Measurements from ENCODE around the gene CIC. TPM values are rescaled to one million over a fixed set of nuclear protein-coding genes. Genes with fewer than 3 reads are reported as not detected.

CIC gene
- total and polyA plus RNA-seq, 4 experiments from 2014 or later, result 3.5 to 82.6 (median 81.6) TPM; not detected in 1

Other genes with a start within 250 kb of the CIC start
- gene GRIK5, start 199.0 kb upstream of the CIC start, total RNA-seq, result under 1 TPM; 0.12 to 0.17 TPM
- not detected for gene GRIK5, start 199.0 kb upstream of the CIC start, polyA plus RNA-seq
- gene ZNF574, start 193.1 kb upstream of the CIC start, total RNA-seq, result 10 to 100 TPM; 25.1 to 26.0 TPM
- gene ZNF574, start 193.1 kb upstream of the CIC start, polyA plus RNA-seq, result 10 to 100 TPM; 14.8 to 24.6 TPM
- 10 to 100 TPM; 68.5 to 69.3 TPM for gene POU2F2, start 136.8 kb upstream of the CIC start, total RNA-seq
- 10 to 100 TPM in 1 of 2 donors, 1 to 10 TPM in 1; 3.1 to 22.7 TPM for gene POU2F2, start 136.8 kb upstream of the CIC start, polyA plus RNA-seq
- 10 to 100 TPM; 68.4 to 71.5 TPM for gene DEDD2, start 51.6 kb upstream of the CIC start, total RNA-seq
- gene DEDD2, start 51.6 kb upstream of the CIC start, polyA plus RNA-seq, result 100 to 1,000 TPM; 141 to 162 TPM
- gene ZNF526, start 48.9 kb upstream of the CIC start, total RNA-seq, result 10 to 100 TPM; 26.7 to 28.8 TPM
- 10 to 100 TPM in 1 of 2 donors, 1 to 10 TPM in 1; 2.3 to 10.2 TPM for gene ZNF526, start 48.9 kb upstream of the CIC start, polyA plus RNA-seq
- 10 to 100 TPM; 36.4 to 38.9 TPM for gene GSK3A, start 26.6 kb upstream of the CIC start, total RNA-seq
- 10 to 100 TPM; 10.0 to 23.6 TPM for gene GSK3A, start 26.6 kb upstream of the CIC start, polyA plus RNA-seq
- gene ERF, start 14.1 kb upstream of the CIC start, total RNA-seq, result 10 to 100 TPM; 38.5 to 39.9 TPM
- 1 to 10 TPM; 2.7 to 3.7 TPM for gene ERF, start 14.1 kb upstream of the CIC start, polyA plus RNA-seq
- gene PRR19, start 32.9 kb downstream of the CIC start, total RNA-seq, result under 1 TPM; 0.28 to 0.64 TPM
- gene PRR19, start 32.9 kb downstream of the CIC start, polyA plus RNA-seq, result under 1 TPM; 0.48 to 0.85 TPM
- 10 to 100 TPM; 17.0 to 17.2 TPM for gene PAFAH1B3, start 33.4 kb downstream of the CIC start, total RNA-seq
- gene PAFAH1B3, start 33.4 kb downstream of the CIC start, polyA plus RNA-seq, result 10 to 100 TPM; 35.0 to 43.7 TPM
- gene TMEM145, start 44.1 kb downstream of the CIC start, total RNA-seq, result not detected
- gene TMEM145, start 44.1 kb downstream of the CIC start, polyA plus RNA-seq, result not detected
- 1 to 10 TPM; 8.6 to 9.5 TPM for gene MEGF8, start 56.4 kb downstream of the CIC start, total RNA-seq
- under 1 TPM; 0.09 to 0.42 TPM for gene MEGF8, start 56.4 kb downstream of the CIC start, polyA plus RNA-seq
- not detected for gene CNFN, start 121.0 kb downstream of the CIC start, total RNA-seq
- gene CNFN, start 121.0 kb downstream of the CIC start, polyA plus RNA-seq, result under 1 TPM in 1 of 2 donors, not detected in 1; 0.96 TPM
- gene LIPE, start 158.1 kb downstream of the CIC start, total RNA-seq, result 10 to 100 TPM; 32.5 to 32.6 TPM
- gene LIPE, start 158.1 kb downstream of the CIC start, polyA plus RNA-seq, result 1 to 10 TPM; 4.0 to 7.4 TPM
- not detected for gene CXCL17, start 173.7 kb downstream of the CIC start, total RNA-seq
- not detected for gene CXCL17, start 173.7 kb downstream of the CIC start, polyA plus RNA-seq